GM19240 (cell line): ENCODE data around the gene DEFB129.
A peak's percentile ranks its signal among the peaks of the same experiment; 100 is the strongest.
"Not testable (repeated sequence)": the region's sequence is repeated elsewhere in the genome, so short reads cannot be mapped to it uniquely, and the experiment has no call there.

ENCODE experiments used
- DNase-seq: peaks from one replicate; pipeline ENCODE4 v3.0.0; 2011; ENCODE audit warnings: low spot score; ENCODE audit not compliant: insufficient read length

Gene DEFB129, protein sequence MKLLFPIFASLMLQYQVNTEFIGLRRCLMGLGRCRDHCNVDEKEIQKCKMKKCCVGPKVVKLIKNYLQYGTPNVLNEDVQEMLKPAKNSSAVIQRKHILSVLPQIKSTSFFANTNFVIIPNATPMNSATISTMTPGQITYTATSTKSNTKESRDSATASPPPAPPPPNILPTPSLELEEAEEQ

DNA sequence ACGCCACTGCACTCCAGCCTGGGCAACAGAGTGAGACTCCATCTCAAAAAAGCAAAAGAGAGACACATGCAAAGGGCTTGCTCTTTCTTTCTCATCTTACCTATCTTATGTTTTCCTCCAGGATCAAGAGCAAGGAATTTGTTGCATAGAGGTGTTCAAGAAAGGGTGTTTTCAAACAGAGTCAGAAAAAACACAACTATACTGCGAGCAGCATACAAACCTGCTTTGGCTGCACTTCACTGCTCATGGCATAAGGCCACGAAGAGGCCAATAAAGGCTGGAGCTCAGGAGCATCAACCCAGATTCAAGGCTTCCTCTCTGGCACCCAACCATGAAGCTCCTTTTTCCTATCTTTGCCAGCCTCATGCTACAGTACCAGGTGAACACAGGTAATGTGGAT lies at the start of gene DEFB129:
TSS of gene DEFB129 (plus strand) at position 301 of the 400 bp plus-strand sequence. CDS start at position 332, 31 bp downstream.
- DNase-seq: no peak

GRCh38 chr20:184288-184687 lies 42.8 kb upstream of the DEFB129 start:
- DNase-seq: no peak

DNA sequence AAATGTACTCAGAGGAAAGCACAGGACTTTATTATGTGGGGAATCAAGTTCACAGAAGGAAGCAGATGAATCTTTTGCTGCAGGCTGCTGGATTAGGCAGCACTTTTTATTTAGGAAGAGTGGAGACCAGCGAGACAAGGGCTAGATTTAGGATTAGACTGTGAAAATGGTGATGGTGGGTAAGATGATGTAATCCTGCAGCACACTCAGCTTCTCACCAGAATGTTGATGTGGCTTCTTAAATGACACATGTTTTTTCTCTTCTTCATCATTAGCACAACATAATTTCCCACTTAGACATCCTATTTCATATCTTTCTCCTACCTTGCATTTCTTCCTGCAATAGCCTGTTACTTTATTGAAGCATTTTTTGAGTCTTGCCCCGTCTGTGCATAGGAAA lies 39.3 kb upstream of the DEFB129 start:
- no peak for DNase-seq

- no peak for DNase-seq
These were observed 37.4 kb upstream of the DEFB129 start, which contains the start of gene DEFB128 for GRCh38 chr20:189611-190010. DEFB128 (minus strand) TSS chr20:189711; CDS start chr20:189623, 88 bp downstream.

- no peak for DNase-seq
These were observed 28.8 kb upstream of the DEFB129 start for GRCh38 chr20:198225-198624.

DNA sequence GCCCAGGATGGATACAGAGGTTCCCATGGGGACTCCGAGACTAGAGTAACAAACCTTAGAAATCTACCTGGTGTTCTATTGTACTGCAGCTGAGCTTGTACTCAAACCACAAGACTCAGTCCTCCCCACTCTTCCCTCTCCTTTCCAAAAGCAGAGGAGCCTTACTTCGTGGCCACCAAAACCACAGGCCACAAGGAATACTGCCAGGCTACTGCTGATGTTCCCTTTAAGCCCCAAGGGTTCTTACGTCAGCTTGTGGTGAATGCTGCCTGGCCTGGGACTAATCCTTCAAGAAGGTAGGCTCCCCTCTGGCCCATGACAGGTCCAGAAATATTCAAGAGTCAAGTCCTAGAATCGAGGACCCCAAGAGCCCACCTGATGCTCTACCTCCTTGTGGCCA lies 27.1 kb upstream of the DEFB129 start:
- no peak for DNase-seq

GRCh38 chr20:203630-204029 lies 23.4 kb upstream of the DEFB129 start:
- DNase-seq: not testable (repeated sequence)

DNA sequence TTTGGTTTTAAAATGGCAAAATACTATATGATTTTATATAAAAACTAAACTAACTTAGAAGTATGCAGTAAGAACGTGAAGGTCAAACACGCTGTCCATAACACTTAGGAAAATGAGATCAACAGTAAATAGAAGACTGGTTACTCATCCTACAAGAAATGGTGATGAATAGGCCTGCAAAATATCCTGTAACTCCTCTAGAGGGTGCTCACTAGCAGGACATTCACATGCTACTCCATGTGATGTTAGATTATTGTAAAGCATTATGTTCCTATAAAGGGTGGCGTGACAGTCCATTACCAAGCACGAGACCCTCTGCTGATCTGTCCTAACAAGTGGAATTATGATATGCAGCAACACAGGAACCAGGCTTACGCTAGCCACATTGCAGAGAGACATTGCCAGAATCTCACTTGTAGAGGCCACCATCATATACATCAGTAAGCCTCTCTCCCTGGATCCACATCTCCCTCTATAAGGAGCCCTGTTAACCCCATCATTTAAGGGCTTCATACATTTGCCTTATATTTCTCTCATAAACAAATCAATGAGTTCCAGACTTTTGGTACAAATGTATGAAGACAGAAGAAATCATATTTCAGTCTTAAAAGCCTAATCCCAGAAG lies 18.0 kb upstream of the DEFB129 start:
- DNase-seq: peak; percentile 5

DNA sequence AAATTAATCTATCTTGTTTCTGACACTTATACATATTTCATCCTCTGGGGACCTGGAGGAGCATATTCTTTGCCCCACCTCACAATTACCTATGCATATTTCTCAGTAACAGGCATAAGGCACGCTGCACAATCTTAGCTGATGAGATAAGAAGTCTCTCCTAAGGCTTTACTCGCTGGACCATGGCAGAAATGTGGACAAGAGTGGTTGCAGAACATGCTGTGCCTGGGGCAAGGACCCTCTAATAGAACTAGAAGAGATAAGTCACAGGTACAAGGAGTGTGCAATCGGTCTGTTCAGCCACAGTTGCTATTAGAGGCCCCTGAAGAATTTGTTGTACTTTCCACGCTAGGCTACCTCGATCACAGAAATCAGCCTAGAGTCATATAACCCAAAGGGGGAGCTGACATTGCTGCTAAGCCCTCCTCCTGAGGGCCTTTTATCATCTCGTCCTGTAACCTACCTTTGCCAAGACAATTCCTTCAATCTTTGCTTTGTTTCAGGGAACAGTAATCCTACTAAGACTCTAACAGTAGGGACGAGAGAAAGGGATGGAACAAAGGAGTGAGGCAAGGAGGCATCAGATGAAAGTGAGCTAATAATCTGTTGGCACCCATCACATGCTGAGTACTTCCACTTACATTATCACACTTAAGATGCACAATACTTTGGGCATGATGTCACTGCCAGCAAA lies 16.1 kb upstream of the DEFB129 start:
- no peak for DNase-seq

DNA sequence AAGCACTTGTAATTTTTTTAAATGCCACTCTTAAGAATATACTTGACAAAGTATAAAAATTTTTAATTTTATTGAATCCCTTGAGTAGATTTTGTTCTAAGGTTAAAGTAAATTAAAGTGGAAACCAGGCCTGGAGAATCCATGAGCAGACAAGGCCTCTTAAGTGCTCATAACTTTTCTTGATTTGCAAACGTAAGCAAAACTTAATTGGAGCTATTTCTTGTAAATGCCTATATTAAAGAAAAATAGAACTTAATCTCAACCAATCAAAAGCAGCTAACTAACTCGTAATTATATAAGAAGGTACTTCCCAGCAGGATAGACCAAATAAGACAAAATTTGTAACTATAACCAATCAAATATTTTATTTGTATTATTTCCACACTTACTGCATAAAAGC lies 12.7 kb upstream of the DEFB129 start:
- DNase-seq: no peak

DNA sequence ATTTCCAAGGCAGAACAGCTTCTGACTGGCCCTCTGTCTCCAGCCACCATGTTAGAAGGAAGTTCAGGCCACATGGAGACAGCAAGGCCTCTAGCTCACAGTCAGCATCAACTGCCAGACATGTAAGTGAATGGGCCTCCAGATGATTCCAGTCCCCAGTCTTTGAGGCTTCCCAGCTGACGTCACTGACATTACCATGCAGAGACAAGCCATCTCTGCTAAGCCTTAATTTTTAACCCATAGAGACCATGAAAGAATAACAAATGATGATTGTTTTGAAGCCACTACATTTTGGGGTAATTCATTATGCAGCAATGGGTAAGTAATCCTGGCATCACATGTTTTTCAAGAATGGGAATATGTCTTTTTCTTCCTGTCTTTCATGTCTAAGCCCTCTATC lies 11.3 kb upstream of the DEFB129 start:
- DNase-seq: no peak

- no peak for DNase-seq
These were observed 9.8 kb upstream of the DEFB129 start for GRCh38 chr20:217266-217665.

GRCh38 chr20:219290-220115 lies 7.6 kb upstream of the DEFB129 start:
- no peak for DNase-seq

GRCh38 chr20:221258-221830 lies 5.7 kb upstream of the DEFB129 start:
- no peak for DNase-seq

GRCh38 chr20:225879-226278 lies 1.2 kb upstream of the DEFB129 start:
- DNase-seq: not testable (repeated sequence)

- DNase-seq: no peak
These were observed 514 bp downstream of the DEFB129 start for GRCh38 chr20:227439-228105.

- DNase-seq: no peak
These were observed 8.8 kb downstream of the DEFB129 start for GRCh38 chr20:235891-236290.

GRCh38 chr20:237489-237888 lies 10.4 kb downstream of the DEFB129 start:
- no peak for DNase-seq

DNA sequence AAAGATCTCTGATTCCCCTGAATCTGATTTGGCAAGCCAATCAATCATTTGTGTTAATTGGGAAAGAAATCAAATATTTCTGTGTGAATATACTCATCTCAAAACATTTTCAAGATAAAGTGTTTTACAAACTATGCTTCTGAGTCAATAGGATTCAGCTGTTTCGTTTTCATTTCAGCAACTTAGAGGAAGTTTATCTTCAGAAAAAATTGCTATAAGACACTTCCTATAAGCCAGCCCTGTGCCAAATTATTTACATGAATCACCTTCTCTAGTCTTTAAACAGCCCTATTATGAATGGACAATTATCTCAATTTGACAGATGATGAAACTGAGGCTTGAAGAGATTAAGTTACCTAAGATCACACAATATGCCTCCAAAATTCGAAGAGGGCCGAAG lies 10.9 kb downstream of the DEFB129 start:
- no peak for DNase-seq

- no peak for DNase-seq
These were observed 15.8 kb downstream of the DEFB129 start for GRCh38 chr20:242905-243304.

DNA sequence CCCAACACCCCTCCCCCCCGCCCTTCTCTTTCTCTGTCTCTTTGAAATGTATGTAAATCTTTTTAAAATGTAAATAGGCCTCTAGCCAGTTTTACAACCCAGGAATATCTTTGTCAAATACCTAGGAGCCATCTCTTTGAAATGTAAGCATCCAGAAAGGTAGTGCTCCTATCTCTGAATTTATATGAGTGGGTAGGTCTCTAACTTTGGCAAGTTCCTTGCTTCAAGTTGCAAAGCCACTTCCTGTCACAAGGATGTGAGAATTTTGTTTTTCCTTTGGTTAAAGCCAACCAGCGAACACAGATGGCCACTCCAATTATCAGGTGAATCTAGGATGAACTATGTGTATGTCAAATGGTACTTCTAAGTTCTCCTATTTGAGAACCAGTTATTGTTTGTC lies 24.3 kb downstream of the DEFB129 start:
- DNase-seq: no peak
